Neutrophil (primary cell): ENCODE measurements around the gene GPX6.

Experiments
- H3K27ac ChIP-seq: fragments of 200-600 bp; sonication (generic); 2 replicates; pipeline ENCODE4 v1.5.1; 2016; ENCODE audit warnings: mild to moderate bottlenecking, moderate library complexity
- H3K27me3 ChIP-seq: fragments of 200-600 bp; sonication (generic); 2 replicates; pipeline ENCODE4 v1.6.0; 2016; ENCODE audit warnings: mild to moderate bottlenecking
- H3K36me3 ChIP-seq: fragments of 200-600 bp; sonication (generic); 2 replicates; pipeline ENCODE4 v1.5.1; 2017
- H3K4me1 ChIP-seq, 2 experiments: fragments of 200-600 bp in 1 of 2; sonication (generic) in 1 of 2; 1 replicate in 1 of 2; 2 replicates in 1 of 2; pipeline versions ENCODE4 v1.5.1 to v1.6.1; 2013 to 2016; ENCODE audit warnings: low read depth in 1 of 2, low read length in 1 of 2, mild to moderate bottlenecking in 1 of 2, moderate library complexity in 1 of 2; ENCODE audit not compliant: control insufficient read depth in 1 of 2, insufficient read depth in 1 of 2
- H3K4me3 ChIP-seq, 2 experiments: fragments of 200-600 bp in 1 of 2; sonication (generic) in 1 of 2; 1 replicate in 1 of 2; 2 replicates in 1 of 2; pipeline ENCODE4 v1.5.1; 2013 to 2016; ENCODE audit warnings: low read depth in 1 of 2, low read length in 1 of 2, mild to moderate bottlenecking in 1 of 2, moderate library complexity in 1 of 2
- H3K9me3 ChIP-seq: fragments of 200-600 bp; sonication (generic); 2 replicates; pipeline ENCODE4 v1.5.1; 2016
- CTCF ChIP-seq: fragments of 200-600 bp; sonication (generic); IDR thresholded peaks from 2 replicates; pipeline ENCODE4 v1.5.1; 2016; ENCODE audit warnings: antibody characterized with exemption

Gene GPX6

GRCh38 chr6:28515676-28516075 lies at the start of gene GPX6:
GPX6 (minus strand) TSS chr6:28515793; CDS start chr6:28515743, 50 bp downstream.
- peaks cover 25% of the 10 kb centered on the region for H3K27me3 ChIP-seq

GRCh38 chr6:28563430-28564095 lies 48.0 kb upstream of the GPX6 start:
- TF ChIP-seq CTCF, result no peak
- no peak overlapping the region for H3K27ac ChIP-seq
- no peak overlapping the region for H3K4me3 ChIP-seq
- H3K9me3 ChIP-seq, result no peaks in the 10 kb centered on the region
- H3K36me3 ChIP-seq, result no peaks in the 10 kb centered on the region
- no peaks in the 10 kb centered on the region for H3K27me3 ChIP-seq
- H3K4me1 ChIP-seq, result no peaks in the 10 kb centered on the region

More at GRCh38 chr6:28515676-28516075, at the start of gene GPX6:
- Histone ChIP-seq H3K4me3 (no peak within 1 kb of the TSS), H3K9me3 (no peaks in the 10 kb centered on the region), H3K36me3 (no peaks in the 10 kb centered on the region), H3K27ac (no peak within 1 kb of the TSS), H3K4me1 (no peaks in the 10 kb centered on the region)
- TF ChIP-seq CTCF, result no peak

- Histone ChIP-seq H3K9me3 (no peaks in the 10 kb centered on the region), H3K4me3 (no peak overlapping the region), H3K36me3 (no peaks in the 10 kb centered on the region), H3K27me3 (peaks cover 18% of the 10 kb centered on the region), H3K4me1 (no peaks in the 10 kb centered on the region), H3K27ac (no peak overlapping the region)
- no peak for TF ChIP-seq CTCF
Measured at GRCh38 chr6:28558629-28559028, 43.0 kb upstream of the GPX6 start.

DNA sequence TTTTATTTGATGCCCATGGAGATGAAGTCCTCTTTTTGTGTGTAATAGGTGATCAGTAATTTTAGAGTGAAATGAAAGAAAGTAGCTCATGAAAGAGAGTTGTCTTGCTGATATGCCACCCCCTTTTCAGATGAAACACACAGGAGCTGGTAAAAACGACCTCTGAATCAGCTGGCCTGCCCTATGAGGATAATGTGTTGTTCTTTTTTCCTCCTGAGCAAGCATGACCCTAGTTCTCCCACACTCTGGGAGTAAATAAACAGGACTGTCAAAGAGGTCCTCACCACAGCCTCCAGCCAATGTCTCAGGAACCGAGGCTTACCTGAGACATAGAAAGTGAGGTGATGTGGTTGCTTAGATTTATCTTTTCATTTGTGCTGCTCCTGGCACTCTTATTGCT lies 39.5 kb upstream of the GPX6 start:
- no peak overlapping the region for H3K4me3 ChIP-seq
- no peak overlapping the region for H3K27ac ChIP-seq
- TF ChIP-seq CTCF, result no peak
- H3K4me1 ChIP-seq, result no peaks in the 10 kb centered on the region
- H3K36me3 ChIP-seq, result no peaks in the 10 kb centered on the region
- H3K9me3 ChIP-seq, result no peaks in the 10 kb centered on the region
- peaks cover 33% of the 10 kb centered on the region for H3K27me3 ChIP-seq

- H3K4me3 ChIP-seq, result no peak overlapping the region
- no peaks in the 10 kb centered on the region for H3K4me1 ChIP-seq
- no peaks in the 10 kb centered on the region for H3K36me3 ChIP-seq
- no peak for TF ChIP-seq CTCF
- peaks cover 33% of the 10 kb centered on the region for H3K27me3 ChIP-seq
- no peak overlapping the region for H3K27ac ChIP-seq
- H3K9me3 ChIP-seq, result no peaks in the 10 kb centered on the region
Measured at GRCh38 chr6:28553986-28554881, 38.6 kb upstream of the GPX6 start.
